HG03108 (cell line): ENCODE data around the gene FBXO39.
"Not testable (repeated sequence)": the region's sequence is repeated elsewhere in the genome, so short reads cannot be mapped to it uniquely, and the experiment has no call there.

Source experiments
- ATAC-seq: cut with Tn5 transposase; IDR thresholded peaks from one replicate; pipeline ENCODE4 v1.9.1; 2021; ENCODE audit warnings: moderate library complexity; ENCODE audit not compliant: unreplicated experiment

The FBXO39 gene

DNA sequence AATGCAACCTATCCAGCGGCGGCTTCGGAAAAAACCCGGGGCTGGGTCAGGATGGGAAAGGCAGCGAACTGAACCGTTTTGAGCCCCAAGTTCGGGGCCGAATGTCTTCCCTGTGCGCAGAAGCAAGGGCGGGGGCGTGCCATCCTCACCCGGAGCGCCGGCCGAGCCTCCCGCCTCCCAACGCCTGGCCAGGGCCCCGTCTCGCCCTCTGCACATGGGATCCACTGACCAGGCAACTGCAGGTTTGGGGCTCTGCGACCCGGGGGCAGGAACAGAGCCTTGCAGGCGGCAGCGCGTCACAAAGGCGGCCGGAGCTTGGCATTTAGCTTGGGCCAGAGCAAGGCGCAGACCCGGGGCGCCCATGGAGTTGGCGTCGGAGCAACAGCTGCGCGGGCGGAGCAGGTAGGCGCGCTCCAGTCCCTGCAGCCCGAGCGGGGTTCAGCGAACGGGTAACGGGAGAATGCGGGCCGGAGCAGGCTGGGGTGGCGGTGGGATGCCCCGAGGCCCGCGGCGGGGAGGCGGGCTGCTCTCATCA is at the start of gene FBXO39:
Gene FBXO39, plus strand, starts transcription at position 345 of the 535 bp plus-strand sequence. CDS start 3,654 bp downstream, outside the sequence.
- ATAC-seq: no peak

DNA sequence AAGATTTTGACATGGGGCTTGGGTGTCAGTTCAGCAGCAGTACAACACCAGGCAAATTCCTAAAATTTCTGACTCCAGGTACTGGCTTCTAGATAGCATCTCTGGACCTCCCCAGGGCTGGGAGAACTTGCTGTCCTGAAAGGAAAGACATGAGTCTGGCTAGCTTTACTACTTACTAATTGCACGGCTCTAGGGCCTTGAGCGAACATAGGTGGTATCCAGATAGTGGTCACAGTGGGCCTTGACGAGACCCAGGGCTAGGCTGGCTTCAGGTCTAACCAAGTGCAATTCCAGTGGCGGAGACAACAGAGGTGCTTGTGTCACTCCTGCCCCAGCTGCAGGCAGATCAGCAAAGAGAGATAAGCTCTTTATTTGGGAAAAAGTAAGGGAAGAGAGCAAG is 46.5 kb upstream of the FBXO39 start:
- ATAC-seq: no peak

DNA sequence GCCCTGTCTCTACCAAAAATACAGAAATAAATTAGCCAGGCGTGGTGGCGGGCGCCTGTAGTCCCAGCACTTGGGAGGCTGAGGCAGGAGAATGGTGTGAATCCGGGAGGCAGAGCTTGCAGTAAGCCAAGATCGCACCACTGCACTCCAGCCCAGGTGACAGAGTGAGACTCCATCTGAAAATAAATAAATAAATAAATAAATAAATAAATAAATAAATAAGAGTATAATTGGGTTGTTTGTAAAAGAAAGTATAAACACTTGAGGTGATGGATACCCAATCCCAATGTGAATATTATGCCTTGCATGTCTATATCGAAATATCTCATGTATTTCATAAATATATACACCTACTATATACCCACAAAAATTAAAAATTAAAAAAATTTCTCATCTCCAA is 29.4 kb upstream of the FBXO39 start:
- ATAC-seq: not testable (repeated sequence)

DNA sequence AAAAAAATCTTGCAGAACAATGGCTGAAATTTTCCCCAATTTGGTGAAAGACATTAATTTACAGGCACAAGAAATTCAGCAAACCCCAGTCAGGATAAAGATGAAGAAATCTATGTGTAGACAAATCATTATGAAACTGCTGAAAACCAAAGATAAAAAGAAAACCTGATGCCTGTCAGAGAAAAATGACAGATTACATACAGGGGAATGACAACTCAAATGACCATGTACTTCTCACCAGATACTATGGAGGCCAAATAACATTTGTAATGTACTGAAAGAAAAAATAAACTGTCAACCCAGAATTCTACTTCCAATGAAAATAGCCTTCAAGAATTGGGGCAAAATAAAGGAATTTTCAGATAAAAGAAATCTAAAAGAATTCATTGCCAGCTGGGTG is 27.4 kb upstream of the FBXO39 start:
- no peak for ATAC-seq

DNA sequence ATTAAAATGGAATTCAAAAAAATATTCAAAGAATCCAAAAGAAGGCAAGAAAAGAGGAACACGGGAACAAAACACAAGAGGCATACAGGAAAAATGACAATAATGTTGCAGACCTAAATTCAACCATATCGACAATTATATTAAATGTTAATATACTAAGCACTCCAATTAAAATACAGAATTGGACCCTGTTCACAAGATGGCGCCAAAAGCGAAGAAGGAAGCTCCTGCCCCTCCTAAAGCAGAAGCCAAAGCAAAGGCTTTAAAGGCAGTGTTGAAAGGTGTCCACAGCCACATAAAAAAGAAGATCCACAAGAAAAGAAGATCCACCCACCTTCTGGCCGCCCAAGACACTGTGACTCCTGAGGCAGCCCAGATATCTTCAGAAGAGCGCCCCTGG is 26.5 kb upstream of the FBXO39 start:
- no peak for ATAC-seq

DNA sequence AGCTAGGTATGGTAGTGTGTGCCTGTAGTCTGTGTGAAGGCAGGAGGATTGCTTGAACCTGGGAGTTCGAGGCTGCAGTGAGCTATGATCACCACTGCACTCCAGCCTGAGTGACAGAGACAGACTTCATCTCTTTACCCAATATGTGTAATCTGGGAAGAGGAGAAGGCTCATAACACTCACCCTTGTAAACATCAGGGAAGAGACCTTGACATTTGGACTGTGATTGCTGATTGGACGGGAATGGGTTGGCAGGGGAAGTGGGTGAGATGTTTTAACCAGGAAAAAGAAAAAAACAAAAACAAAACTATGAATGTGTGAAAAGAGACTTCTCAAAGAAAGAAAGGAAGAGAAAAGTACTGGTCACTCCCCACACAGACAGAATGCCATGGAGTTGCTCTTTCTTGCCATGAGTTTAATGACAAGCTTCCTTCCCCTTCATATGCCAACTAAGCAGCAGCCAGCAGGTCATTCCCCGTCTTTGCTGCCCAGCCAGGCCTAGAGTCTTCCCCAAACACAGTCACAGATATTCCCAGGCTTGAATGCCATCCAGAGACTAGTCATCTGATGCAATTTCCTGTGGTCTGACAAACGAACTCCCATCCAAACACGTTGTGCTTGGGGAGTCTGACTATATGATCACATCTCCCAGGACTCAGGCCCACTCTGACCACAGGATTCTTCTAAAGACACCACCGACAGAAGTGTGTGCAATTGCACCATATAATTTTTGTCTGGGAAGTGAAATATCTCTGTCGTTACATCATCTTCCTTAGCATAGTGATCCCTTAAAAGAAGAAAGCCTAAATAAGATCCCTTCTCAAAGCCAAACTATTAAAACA is 23.7 kb upstream of the FBXO39 start:
- ATAC-seq: no peak

DNA sequence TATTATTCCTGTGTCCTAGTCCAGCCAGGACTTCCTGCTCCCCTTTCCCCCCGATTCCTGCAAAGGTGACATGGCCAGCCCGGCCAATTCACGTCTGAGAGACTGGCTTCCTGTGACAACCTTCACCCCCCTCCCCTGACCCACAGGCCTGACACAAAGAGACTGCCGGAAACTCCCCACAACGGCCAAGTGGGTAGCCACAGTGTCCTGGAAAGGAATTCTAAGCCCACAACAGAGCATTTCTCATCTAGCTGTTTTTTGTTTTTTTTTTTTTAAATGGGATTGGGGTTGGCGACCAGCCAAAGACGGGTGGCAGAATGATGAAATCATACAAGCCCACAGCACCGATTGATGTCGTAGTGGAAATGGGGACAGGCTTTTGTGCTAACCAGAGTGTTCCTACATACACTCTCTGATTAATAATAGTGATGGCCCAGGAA is 23.0 kb upstream of the FBXO39 start:
- ATAC-seq: no peak

DNA sequence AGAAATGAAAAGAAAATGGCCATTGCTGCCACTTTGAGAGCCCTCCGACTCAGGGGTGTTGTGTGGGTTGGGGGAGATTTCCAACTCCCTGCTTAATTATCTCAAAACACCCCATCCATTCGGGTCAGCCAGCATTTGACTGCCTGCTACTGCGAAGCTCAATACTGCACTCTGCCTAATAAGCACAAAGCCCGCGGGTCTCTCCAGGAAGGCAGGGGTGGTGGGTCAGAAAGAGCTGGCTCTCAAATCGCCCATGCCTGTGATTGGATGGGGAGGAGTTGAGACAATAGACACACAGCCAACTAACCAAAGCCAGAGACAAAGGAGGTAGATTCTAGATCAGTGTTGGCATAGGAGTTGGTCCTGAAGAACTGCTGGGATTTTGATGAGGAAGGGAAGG is 22.5 kb upstream of the FBXO39 start:
- no peak for ATAC-seq

DNA sequence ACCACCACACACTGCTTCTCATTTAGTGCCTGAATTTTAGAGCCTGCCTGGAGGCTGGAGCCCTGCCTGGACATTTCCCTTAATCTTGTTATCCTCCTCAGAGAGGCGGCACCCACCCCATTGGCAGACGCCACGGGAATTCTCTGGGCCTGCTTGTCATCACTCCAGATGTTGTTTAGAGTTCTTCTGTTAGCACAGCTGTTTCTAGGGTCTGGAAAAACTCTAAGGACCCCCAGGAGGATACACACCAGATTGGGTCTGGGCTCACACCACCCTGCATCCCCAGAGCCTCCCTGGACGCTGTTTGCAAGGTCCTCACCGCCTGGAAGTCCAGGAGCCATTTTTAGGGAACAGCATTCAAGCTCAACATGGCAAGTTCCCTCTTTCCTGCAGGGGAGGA is 20.7 kb upstream of the FBXO39 start:
- no peak for ATAC-seq

DNA sequence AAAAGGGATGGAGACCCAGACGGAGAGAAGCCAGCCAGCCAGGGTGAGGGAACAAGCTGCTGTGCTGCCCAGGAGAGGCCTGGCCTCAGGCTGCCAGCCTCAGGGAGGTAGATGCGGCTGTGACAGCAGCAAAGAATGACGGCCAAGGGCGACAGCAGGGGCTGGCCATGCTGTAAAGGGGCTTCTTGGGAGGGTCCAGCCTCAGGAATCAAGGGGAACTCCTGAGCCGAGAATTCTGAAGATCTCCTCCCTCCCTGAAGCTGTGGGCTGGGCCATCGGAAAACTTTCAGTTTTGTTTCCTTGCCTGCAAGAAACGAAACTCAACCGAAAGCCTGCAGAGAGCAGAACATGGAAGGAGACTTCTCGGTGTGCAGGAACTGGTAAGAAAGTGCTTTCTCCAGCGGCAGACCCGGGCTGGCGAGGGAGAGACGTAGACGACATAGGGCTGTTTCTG is 20.3 kb upstream of the FBXO39 start, which contains the start of gene XAF1:
Gene XAF1, plus strand, starts transcription at position 316 of the 454 bp plus-strand sequence. Its CDS starts 33 bp downstream, at position 349.
- ATAC-seq: peak; percentile 40

DNA sequence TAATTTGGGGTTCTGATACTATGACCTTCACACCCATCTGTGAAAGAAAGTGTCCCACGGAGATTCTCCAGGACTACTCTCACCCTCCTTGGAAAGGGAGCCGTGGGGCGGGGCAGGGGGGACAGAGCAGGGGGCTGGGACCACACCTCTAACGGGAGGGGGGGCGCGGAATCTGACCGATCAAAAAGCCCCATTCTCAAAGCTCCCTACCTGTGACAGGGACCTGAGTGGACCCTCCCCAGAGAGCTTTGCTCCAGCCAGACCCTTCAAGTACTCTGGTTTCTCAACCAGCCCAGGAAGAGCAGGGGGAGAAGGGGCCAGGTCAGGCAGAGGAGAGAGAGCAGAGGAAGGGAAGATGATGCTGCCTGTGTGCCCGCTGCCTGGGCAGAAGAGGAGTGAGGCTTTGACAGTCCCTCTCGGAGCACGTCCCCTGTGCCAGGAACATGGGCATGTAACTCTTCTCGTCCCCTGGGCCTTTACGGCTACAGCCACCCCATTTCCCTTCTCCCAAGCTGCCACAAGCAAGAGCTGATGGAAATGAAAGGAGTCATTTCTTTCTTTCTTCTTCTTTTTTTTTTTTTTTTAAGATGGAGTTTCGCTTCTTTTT is 19.5 kb upstream of the FBXO39 start:
- no peak for ATAC-seq

DNA sequence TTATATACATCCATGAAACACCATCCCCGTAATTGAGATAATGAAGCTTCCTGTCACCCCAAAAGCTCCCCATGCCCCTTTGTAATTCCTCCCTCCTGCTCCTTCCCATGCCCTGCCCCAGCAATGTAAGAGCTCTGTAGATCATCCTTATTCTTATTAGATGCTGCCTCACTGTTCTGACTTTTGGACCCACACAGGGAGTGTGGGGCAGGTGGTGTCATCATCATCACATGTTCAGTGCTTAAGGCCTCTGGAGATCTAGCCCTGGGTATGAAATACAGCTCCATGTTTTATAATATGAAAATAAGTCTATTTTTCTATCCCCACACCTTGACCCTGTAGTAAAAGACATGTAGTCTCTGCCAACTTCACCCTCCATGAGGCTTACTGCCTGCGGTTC is 18.3 kb upstream of the FBXO39 start:
- ATAC-seq: no peak

DNA sequence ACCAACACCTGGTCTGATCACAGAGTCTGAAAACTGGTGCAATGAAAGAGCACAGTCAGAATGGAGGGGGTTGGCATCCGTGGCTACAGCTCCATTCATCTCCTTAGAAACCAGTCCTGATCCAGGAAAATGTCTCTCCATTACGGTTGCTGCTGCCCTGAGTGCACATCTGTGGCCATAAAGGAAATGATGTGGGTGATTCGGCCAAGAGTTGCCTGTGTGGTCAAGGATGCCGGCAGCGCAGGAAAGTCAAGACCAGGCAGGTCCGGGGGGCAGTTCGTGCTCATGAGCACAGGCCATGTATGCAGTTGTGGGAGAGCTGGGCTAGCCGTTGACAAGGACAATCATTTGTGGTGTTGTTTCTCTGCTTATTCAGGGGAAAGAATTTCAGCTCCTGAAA is 14.2 kb upstream of the FBXO39 start:
- no peak for ATAC-seq

DNA sequence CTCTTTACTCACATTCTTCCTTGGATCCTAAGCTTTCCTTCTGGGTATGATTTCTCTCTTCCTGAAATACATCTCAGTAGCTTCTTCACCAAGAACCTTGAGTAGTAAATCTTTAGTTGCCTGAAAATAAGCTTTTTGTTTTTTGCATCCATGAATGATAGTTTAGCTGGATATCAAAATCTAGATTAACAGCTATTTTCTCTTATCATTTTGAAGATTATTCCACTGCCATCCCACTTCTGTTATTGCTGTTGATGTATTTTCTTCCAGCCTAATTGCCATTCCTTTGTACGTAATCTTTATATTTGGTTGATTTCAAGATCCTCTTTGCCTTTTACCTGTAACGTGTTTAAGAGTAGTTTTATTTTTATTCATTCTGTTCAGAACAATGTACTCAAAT is 7.6 kb upstream of the FBXO39 start:
- ATAC-seq: no peak

DNA sequence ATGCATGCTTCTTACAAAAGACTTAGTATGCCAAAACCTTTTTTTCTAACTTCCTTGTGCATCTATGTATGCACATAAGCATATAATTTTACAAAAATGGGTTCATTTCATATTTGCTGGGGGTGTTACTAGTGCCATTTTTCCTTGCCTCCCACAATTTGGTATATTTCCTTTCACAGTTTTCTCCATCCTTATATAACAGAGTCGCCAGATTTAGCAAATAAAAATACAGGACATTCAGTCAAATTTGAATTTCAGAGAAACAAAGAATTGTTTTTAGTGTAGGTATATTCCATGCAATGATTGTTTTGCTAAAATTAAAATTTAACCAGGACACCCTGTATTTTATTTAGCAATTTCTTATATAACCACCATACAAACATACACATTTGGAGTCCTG is 4.0 kb upstream of the FBXO39 start:
- ATAC-seq: no peak

DNA sequence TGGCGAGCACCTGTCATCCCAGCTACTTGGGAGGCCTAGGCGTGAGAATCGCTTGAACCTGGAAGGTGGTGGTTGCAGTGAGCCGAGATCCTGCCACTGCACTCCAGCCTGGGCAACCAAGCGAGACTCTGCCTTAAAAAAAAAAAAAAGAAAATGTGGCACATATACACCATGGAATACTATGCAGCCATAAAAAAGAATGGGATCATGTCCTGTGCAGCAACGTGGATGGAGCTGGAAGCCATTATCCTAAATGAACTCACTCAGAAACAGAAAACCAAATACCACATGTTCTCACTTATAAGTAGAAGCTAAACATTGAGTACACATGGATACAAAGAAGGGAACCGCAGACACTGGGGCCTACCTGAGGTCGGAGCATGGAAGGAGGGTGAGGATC is 1.1 kb upstream of the FBXO39 start:
- ATAC-seq: not testable (repeated sequence)

DNA sequence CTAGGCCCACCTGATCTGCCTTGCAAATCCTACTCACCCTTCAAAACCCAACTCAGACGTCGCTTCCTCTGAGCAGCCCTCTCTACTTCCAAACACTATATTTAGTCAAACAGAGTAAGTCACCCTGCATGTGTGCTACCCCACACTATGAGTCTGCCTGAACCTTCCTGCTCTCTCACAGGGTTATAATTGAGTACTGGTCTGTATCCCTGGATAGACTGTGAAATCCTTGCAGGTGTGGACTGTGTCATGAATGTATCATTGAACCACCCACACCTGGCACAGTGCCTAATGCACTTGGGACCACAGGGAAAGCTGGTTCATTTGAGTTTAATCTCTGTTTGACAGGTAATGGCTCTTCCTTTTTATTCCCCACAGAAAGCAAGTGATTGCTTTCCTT is 3.4 kb downstream of the FBXO39 start:
- no peak for ATAC-seq

DNA sequence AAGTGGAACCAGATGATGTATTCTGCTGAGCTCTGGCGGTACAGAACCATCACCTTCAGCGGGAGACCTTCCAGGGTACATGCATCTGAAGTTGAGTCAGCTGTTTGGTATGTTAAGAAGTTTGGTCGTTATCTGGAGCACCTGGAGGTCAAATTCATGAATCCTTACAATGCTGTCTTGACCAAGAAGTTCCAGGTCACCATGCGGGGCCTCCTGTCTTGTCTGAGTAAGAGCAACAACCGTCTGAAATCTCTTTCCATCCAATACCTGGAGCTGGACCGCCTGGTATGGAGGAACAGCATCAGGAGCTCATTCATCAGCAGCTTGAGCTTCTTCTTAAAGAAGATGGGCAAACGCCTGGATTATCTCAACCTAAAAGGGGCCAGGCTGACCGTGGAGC is 4.0 kb downstream of the FBXO39 start:
- ATAC-seq: no peak

DNA sequence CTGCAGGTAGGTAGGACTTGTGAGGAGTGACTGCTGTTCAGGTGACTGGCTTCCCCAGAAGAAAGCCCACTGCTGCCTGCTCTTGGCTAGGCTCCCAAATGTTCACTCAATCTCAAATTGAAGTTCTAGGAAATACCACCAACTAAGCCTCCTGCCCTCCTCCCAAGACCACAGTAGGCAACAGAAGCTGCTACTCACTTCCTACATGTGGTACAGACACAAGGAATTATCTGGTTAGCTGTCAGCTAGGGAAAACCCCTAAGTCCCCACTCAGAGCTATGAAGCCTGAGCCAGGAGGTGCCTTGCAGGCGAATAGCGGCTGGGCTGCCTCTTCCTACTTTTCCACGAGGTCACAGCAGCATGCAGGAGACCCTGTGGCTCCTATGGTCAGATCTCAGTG is 4.9 kb downstream of the FBXO39 start:
- ATAC-seq: no peak

DNA sequence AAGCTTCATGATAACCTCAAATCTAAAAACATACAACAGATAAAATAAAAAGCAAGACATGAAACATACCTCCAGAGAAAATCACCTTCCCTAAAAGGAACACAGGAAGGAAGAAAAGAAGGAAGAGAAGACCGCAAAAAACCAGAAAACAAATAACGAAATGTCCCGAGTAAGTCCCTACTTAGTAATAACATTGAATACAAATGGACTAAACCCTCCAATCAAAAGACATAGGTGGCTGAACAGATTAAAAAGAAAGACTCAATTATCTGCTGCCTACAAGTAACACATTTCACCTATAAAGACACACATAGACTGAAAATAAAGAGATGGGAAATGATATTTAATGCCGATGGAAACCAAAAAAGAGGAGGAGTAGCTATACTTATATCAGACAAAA is 6.2 kb downstream of the FBXO39 start:
- ATAC-seq: no peak

DNA sequence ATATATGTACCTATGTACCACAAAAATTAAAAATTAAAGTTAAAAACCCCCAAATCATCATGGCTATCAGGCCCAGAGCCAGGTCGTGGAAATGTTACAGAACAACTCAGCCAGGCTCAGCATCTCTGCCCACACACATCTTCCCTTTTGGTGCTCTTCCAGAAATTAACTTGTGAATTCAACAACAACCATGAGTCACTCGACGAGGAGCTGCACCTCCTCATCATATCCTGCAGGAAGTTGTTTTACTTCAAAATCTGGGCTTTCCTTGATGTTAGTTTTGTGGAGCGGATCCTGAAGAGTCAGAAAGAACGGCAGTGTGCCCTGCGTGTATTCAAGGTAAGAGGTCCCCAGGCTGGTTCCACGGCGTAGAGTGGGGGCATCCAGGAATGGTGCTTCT is 10.6 kb downstream of the FBXO39 start:
- ATAC-seq: no peak

DNA sequence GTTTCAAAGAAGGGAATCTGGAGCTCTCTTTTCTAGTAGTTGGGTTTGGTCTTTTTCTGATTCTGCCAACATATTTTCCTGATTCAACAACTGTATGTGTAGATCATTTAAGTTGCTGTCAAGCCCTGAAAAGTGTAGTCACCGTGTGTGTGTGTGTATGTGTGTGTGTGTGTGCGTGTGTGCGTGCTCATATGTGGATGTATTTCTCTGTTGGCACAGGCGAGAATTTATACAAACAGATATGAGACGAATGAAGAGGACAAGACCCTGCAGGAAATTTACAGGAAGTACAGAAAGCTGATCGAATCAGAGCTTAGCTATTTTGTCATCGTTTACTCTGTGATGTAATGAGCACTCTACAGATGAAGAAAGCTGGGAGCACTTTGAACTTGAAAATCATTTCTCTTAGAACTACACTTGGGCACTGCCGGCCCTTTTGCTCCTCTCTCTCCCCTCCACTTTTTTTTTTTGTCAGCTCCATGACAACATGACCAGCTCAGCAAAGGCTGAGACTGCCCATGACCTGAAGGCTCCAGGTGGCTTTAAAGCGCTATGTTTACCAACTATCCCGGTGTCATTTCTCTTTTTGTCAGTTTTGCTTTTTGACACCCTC is 11.2 kb downstream of the FBXO39 start:
- no peak for ATAC-seq
